GM18870 (cell line): ENCODE data around the gene GCG.

Experiments
- ATAC-seq: cut with Tn5 transposase; IDR thresholded peaks from one replicate; pipeline ENCODE4 v1.9.1; 2021; ENCODE audit warnings: moderate library complexity; ENCODE audit not compliant: unreplicated experiment

The GCG gene

GRCh38 chr2:162152147-162152546, at the start of gene GCG:
Gene GCG (minus strand): TSS chr2:162152247. CDS start chr2:162149178, 3,069 bp downstream.
- no peak for ATAC-seq

- no peak for ATAC-seq
These were observed 48.6 kb upstream of the GCG start for GRCh38 chr2:162200636-162201035.

- no peak for ATAC-seq
These were observed 47.9 kb upstream of the GCG start for GRCh38 chr2:162199913-162200312.

GRCh38 chr2:162198239-162198638, 46.2 kb upstream of the GCG start:
- ATAC-seq = no peak

GRCh38 chr2:162197069-162197825, 45.2 kb upstream of the GCG start:
- no peak for ATAC-seq

- ATAC-seq = no peak
These were observed 44.6 kb upstream of the GCG start for GRCh38 chr2:162196638-162197037.

- ATAC-seq = no peak
These were observed 36.4 kb upstream of the GCG start for GRCh38 chr2:162188451-162188850.

- no peak for ATAC-seq
These were observed 33.6 kb upstream of the GCG start for GRCh38 chr2:162185541-162186232.

- ATAC-seq = no peak
These were observed 32.9 kb upstream of the GCG start for GRCh38 chr2:162184821-162185450.

GRCh38 chr2:162184359-162184758, 32.3 kb upstream of the GCG start:
- no peak for ATAC-seq

- ATAC-seq = no peak
These were observed 30.3 kb upstream of the GCG start for GRCh38 chr2:162182395-162182794.

GRCh38 chr2:162177301-162177700, 25.3 kb upstream of the GCG start:
- ATAC-seq = no peak

GRCh38 chr2:162175714-162176113, 23.7 kb upstream of the GCG start:
- no peak for ATAC-seq

GRCh38 chr2:162174746-162175145, 22.7 kb upstream of the GCG start:
- no peak for ATAC-seq

- ATAC-seq = no peak
These were observed 20.8 kb upstream of the GCG start for GRCh38 chr2:162172802-162173370.

GRCh38 chr2:162166745-162167144, 14.7 kb upstream of the GCG start:
- ATAC-seq = no peak

- no peak for ATAC-seq
These were observed 14.1 kb upstream of the GCG start for GRCh38 chr2:162166174-162166573.

GRCh38 chr2:162164802-162165201, 12.8 kb upstream of the GCG start:
- no peak for ATAC-seq

- no peak for ATAC-seq
These were observed 7.4 kb upstream of the GCG start for GRCh38 chr2:162159446-162159845.

GRCh38 chr2:162156149-162156548, 4.1 kb upstream of the GCG start:
- ATAC-seq = no peak

- no peak for ATAC-seq
These were observed 3.0 kb upstream of the GCG start for GRCh38 chr2:162155093-162155492.
